ENCODE results near the gene SDK2.
A peak's percentile ranks its signal among the peaks of the same experiment; 100 is the strongest.

SDK2 gene

DNA sequence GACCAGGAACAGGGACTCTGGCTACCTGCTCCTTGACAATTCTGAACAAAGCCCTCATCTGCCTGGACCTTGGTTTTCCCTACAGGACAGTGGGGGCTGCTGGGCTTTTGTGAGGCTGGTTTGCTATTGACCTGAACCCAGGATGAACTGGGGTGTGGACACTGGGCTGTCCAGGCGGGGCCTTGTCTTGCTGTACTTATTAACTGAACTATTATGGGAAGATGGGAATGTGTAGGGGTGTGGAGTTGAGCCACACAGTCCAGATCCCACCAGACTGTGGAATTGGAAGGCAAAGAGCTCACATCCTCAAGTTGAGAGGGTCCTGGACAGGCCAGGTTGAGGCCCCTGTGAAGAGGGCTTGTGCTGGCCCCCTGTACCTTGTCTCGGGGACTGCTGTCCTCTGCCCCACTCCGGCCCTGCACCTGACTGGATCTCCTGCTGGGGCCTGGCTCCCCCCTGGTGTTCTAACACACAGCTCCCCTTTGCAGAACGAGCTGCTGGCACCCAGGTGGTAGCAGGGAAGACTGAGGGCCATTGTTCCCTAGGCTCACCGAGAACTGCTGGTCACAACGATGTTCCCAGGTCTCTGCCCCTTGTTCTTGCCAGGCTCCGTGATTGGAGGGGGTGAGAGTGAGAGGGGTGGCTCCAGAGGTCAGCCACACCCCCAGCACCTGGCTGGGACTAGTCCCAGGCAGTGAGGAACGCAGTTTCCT, 280.6 kb downstream of the SDK2 start:
- DNase-seq (ENCODE audit: low spot score): peak; percentile 82

DNA sequence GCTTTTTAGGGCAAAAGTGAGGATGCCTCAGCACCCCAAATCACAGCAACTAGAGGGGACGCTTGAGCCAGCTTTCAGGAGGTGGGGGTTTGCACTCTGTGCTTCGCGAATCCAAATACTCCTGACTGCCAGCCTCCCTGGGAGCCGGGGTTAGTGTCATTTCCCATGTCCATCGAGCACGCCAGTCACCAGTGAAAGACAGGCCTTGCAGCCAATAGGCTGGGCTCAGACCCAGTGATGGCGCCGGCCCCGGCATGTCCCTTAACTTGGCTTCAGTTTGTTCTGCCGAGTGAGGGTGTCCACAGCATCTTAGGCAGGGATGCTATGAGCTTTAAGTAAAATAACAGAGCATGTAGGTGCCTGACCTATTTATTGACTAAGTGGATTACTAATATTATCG, 281.5 kb downstream of the SDK2 start:
- no peak for DNase-seq (ENCODE audit: low spot score)

DNA sequence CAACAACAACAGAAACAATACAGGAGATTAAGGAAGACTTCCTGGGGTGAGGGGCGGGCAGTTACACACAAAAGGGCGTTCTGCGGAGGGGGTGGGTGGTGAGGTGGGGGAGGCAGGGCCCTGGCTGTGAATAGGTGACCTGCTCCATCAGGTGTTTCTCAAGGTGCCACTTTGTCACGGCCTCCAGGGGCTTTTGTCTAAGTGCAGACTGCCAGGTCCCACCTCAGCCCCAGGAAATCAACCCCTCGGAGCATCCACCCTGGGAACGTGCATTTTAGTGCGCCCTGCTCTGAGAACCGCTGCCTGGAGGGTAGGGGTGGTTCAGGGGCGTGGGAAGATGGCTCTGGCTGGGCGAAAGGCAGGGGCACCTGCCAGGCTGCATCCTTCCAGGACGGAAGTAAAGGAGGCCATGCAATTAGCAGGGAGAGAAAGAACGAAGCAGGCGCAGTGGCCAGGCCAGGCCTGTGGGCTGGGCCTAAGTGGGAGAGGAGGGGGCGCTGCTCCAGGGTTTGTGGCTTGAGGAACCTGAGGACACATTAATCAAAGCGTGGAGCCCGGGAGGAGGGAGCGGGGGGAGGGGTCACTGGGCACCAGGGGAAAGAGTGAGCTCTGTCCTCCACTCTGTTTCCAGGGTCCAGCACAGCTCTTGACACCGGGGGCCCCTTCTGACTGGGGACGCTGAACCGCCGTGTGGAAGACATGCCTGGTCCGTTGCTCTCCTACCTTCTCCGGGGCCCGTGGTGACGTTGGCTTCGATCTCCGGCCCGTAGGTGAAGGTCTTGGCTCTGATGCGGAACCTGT, 283.1 kb downstream of the SDK2 start:
- peak; percentile 68 for DNase-seq (ENCODE audit: low spot score)

DNA sequence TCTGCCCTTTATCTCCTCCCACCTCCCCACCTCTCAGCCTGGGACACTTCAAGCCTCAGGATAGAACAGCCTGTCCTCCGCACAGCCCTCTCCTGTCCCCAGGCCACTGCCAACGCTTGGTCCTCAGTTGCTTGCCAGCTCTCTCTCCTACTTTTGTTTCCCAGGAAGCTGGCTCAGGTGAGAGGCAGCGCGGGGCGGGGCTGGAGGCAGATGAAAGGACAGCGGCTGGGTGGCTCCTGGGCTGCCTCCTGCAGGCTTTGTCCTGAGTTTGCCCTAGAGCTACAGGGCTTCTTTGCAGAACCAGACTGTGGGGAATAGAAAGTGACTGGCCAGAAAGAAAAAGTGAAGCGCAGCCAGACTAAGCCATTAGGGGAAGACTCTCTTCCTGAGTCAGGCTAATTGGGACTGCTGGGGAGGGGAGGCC, 284.2 kb downstream of the SDK2 start:
- peak; percentile 84 for DNase-seq (ENCODE audit: low spot score)

DNA sequence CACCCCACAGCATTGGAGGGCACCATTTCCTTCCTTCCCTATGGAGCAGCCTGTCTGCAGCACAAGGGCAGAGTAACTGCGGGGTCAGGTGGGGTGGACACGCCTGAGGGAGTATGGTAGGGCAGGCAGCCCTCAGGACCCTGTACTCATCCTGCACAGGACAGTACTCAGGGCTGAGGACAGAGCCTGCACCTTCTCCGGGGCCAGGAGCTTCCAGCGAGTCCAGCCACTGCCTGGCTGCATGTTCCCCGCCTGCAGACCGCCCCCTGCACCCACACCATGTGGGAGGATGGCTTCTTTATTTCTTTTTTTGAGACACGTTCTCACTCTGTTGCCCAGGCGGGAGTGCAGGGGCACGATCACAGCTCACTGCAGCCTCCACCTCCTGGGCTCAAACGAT, 284.9 kb downstream of the SDK2 start:
- DNase-seq (ENCODE audit: low spot score): no peak

DNA sequence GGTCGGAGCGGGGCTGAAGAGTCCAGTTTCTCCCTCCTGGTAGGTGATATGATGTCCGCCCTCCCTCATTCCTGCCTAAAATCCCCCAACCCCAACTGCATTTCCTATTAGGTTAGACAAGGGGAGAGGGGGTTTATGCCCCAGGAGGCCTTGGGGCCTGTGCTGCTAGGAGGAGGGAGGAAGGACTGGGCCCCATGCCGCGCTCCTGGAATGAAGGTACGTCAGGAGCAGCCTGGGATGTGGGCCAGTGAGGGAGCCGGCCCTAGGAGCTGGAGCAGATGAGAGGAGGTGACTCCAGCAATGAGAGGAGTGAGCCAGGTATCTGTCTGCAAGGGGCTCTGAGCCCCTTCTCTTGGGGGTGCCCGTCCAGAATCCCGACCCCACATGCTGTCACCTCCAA, 285.6 kb downstream of the SDK2 start:
- no peak for DNase-seq (ENCODE audit: low spot score)

DNA sequence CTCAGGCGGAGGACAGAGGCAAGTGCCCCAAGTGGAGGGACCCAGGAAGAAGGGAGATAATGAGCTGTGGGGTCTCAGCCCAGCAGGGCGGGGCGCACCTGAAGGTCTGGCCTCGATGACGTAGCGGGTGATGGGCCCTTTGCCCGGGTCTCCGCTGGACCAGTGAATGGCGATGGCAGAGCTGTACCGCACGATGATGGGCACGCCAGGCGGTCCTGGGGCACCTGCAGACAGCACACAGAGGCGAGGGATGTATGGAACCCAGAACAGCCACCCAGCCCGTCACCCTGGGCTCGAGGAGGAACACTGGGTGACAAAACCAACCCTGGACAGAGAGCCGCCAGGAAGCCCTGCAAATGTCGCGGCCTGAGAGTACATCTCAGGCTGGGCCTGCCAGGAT, 286.3 kb downstream of the SDK2 start:
- no peak for DNase-seq (ENCODE audit: low spot score)

DNA sequence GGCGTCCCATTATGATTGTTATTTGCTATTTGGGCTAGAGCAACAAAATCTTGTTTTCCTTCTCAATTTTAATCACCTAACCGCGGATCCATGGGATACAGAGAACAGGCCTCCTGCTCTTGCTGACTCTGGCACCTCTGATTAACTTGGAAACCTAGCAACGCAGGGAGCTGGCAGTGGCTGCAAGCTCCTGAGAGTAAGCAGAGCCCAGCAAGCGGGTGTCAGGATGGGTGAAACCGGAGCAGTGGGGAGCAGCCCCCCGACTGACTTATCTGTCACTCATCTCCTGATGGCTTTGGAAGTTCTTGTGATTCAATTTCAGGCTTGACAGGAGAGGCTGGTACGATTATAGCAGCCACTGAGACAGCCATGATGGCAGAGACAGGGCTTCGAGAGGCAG, 286.9 kb downstream of the SDK2 start:
- DNase-seq (ENCODE audit: low spot score): no peak

DNA sequence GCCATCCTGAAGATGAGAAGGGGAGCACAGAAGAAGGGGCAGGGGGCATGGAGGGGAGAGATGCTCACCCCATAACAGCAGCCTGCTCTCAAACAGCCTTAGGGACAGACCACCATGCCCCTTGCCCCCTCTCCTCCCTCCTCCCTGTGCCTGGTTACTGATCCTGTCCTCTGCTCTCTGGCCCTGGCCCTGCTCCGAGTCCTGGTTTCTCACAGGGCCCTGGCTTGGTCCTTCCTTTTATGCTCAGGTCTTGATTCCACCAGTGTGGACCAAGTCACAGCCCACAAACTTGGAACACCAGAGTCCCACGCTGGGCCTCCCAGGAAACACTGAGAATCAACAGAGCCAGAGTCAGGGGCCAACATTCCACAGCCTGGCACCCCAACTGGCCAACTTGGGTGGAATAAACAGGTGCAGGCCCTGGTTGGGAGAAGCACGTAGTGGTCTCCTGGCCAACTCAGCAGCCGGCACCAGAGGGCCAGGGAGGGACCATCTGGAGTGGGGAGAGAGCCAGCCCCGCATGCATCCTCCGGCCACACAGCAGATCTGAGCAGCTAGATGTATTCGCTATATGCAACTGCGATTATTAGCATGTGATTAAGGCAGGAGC, 287.6 kb downstream of the SDK2 start:
- DNase-seq (ENCODE audit: low spot score): no peak

DNA sequence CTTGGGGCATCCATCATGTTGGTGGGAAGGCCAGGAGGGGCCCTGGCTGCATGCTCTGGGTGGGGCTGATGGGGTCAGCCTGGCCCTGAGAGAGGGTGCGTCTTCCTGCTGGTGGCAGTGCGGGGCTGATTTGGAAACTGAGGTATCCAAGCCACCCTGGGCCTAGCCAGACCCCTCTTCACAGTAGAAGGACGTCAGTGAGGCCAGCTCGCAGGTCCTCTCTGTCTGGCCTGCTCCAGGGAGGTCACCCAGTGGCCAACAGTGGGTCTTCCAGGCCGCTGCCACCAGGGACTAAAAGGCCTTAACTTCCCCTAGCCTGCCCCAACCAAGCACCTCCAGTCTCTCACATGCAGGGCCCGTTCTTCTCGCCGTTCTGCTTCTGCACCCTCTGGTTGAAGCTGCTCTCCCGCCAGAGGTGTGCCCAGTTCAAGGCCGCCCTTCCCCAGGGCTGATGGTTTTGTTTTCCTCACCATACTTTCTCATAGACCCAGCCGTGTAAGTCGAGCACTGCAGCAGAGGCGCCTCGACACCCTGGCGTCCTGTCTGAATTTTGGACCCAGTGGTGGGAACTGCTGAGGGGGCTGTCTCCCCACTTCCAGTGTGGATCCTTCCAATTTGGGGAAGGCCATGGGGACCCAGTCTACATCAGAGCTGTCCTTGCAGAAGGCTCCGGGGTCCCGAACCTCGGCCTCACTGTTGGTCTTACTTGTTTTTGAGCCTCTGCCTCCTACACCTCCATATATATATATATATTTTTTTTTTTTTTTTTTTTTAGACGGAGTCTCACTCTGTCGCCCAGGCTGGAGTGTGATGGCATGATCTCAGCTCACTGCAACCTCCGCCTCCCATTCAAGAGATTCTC, 289.6 kb downstream of the SDK2 start:
- no peak for DNase-seq (ENCODE audit: low spot score)

DNA sequence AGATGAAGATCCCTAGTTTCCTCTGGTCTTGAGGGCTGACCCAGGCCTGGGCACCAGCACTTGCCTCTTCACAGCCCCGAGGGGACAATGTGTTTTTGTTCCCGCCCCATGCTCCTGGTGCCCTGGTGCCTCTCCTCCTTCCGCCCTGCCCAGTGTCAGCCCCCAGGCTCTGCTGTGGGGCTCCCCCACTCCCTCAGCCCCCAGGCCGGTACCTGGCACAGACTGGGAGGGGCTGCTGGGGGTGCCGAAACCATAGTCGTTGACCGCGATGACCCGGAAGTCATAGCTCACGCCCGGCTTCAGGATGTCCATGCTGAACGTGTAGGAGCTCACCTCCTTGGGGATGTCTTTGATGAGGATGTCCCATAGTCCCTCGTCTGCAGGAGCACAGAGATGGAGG, 292.0 kb downstream of the SDK2 start:
- no peak for DNase-seq (ENCODE audit: low spot score)

DNA sequence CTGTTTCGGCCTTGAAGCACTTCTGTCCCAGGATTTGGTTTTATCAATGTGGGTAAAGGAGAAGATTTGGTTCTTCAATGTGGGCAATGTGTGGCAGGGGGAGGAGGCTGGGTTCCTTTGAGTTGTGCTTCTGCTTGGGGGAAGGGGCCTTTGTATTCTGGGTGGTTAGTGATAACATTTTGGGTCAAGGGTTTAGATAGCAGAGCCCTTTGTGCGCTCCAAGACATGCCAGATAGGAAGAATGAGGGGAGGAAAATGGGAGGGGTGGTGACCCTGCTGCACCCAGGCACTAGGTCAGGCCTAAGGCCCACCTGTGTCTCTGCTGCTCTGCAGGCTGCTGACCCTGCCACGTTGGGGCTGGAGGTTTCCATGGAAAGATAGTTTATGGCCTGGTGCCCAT, 292.5 kb downstream of the SDK2 start:
- no peak for DNase-seq (ENCODE audit: low spot score)

DNA sequence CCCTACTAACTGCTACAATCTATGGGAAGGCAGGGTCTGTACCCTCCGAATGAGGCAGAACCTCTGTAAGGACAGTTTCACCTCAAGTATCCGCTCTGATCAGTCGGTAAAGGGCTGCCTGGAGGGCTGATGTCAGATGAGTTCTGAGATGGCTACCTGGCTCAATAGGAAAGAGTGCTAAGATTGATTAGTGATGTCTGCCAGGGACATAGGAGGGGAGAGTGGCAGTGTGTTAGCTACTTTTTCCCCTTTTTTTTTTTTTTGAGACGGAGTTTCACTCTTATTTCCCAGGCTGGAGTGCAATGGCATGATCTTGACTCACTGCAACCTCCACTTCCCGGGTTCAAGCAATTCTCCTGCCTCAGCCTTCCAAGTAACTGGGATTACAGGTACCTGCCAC, 293.4 kb downstream of the SDK2 start:
- no peak for DNase-seq (ENCODE audit: low spot score)

DNA sequence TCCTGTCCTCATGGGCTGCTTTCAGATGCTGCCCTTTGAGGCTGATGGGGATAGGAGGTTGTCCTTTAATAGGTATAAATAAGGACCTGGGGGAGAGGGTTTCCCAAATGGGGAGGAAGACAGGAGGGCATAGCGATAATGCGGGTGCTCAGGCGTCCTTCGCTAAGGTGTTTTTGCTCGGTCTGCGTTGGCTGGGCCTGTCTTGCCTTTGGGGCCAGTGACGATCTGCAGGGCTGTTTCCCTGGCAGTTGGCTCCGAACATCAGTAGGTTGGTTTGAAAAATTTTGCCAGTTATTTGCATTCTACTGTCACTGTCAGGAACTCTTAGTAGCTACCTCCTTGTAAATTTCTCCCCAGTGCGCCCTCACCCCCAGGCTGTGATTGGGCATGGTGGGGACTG, 294.6 kb downstream of the SDK2 start:
- no peak for DNase-seq (ENCODE audit: low spot score)

DNA sequence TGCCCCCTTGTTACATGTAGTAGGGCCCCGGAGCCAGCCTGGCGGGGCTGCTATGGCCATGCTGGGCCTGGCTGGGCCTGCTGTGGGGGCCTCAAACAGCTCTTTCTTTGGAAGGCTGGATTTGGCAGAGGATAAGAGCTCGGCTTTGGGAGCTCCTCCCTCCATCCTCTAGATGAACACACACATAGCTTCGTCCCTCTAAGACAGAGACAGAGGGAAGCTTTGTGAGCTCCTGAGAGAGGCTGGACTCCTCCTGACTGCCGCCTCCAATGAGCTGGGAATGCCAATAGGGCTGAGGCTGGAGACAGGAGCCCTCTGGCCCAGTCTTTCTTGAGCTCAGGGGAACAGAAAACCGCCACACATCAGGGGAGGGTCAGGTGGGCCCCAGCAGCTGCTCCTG, 295.1 kb downstream of the SDK2 start:
- no peak for DNase-seq (ENCODE audit: low spot score)

DNA sequence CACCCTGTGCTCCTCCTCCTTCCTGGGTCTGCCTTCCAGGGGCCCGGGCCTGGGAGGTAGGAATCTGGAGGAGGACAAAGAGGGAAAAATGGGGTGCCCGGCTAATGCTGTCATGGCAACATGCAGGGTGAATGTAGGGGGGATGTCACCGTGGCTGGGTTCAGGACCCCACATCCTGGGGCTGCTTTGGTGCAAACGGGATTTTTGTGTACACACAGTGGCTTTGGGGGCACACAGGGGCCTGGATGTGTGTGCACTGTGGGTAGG, 295.5 kb downstream of the SDK2 start:
- DNase-seq (ENCODE audit: low spot score): no peak

DNA sequence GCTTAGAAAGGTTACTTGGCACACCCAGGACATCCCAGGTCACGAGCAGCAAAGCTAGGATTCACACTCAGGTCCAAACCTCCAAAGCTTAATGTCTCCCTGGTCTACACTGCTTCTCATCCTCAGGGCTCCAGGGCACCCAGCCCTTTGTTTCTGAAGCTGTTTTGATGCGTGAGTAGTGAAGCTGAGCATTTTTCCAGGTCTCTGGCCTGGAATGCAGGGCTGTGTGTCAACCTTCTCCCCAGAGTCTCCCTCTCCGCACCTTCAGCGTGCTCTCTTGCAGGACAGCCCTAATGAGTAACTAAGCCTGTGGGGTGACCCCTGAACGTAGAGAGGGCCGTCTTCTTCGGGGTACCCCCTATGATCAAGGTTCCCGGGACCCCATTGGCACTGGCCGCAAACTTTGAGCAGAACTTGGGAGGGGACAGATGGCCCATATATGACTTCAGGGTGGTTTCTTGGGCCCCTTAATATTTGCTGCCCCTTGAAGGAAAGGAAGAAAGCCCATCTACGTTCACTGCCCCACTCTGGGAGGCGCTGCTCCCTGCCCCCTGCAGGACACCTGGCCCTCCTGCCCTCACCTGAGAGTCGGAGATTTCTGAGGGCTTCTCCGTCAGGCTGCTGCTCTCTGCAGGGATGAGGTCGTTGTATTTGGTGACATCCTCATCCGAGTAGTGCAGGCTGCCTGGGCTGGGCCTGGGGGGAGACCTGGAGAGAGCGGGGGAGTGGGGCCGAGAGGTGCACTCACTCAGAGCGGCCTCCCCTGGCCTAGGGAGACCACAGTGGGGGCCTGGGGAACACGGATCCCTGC, 296.0 kb downstream of the SDK2 start:
- DNase-seq (ENCODE audit: low spot score): no peak

DNA sequence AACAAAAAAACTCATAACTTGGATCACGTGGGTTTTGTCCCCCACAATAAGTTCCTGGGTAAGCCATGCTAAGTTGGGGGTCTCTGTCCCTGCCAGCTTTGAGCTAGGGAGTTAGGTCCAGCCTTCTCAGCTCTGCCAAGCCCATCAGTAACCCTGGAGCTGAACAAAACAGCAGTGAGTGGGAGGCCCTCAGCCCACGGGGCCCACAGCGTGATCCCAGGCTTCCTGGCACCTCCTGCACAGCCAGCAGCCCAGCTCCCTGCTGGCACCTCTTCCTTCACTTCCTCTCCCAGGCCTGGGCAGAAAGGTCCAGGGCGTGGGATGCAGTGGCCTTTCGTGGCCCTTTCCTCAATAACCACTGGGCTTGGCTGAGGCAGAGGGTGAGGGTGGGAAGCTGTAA, 296.9 kb downstream of the SDK2 start:
- no peak for DNase-seq (ENCODE audit: low spot score)

DNA sequence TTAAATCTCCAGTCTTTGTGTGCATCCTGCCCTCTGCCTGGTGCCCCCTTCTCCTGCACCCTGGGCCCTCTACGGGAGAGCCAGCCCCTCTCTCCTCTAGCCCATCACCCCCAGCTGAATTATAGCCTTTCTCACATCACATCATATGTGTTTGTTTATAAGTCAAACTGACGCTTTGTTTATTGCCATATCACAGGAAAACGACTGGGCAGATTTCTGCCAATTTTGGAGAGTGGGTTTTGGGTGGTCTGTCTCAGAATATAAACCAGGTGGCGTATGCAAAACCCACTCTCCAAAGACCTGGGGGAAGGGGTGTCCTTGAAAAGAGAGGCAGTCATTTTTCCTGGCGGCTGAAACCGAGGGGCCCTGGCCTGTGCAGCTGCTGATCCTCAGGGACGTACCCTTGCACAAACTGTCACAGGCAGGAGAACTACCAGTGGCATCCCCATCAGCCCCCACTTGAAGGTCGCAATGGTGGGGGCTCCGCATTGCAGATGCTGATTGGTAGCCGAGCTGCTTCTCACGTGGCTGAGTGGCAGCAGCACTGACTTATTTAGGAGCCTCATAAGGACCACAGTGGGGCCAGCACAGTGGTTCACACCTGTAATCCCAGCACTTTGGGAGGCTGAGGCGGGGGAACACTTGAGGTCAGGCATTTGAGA, 297.6 kb downstream of the SDK2 start:
- DNase-seq (ENCODE audit: low spot score): no peak

DNA sequence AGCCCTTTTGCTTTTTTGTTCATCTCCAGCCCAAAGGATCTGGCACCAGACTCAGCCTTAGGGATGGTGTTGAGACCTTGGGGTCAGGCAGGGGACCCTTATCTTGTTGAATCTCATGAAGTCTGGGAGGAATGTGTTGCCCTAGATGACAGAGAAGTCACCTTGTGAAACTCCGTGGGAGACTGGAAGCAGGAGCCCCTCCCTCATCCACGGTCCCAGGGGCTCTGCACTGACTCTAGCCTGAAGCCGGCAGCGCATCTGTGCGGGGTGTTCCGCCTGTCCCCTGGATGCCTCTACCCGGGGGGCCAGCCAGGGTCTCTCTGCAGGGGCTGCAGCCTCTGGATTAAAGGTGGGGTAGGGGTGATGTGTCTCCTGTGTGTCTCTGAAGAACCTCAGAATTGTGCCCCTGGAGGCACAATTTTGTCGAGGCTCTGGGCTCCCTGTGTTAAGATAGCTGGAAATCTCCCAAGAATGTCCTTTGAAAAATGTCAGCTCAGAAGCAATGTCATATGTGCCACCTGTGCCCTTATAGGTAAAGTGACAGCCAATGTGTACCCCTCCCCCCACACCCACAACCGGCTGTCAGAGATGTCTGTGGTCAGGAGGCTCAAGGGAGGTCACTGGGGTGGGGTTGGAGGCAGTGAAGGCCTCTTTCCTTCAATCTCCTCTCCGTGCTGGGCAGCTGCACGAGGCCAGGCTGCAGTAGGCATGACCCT, 300.3 kb downstream of the SDK2 start:
- DNase-seq (ENCODE audit: low spot score): no peak

Data from iPS-NIHi11 (cell line).